Activated B cell treated with CpG ODN at 0.5 μM for 24 hours (primary cell): Measurements from ENCODE around the gene TMEM8B. TPM values are rescaled to one million over a fixed set of nuclear protein-coding genes. Genes with fewer than 3 reads are reported as not detected.
"Not testable (repeated sequence)": the region's sequence is repeated elsewhere in the genome, so short reads cannot be mapped to it uniquely, and the experiment has no call there.

Experiments used
- ATAC-seq: fragments of 200-7000 bp; cut with Tn5 transposase; one replicate; pipeline ENCODE4 v1.10.0; 2021; ENCODE audit warnings: low read depth, mild to moderate bottlenecking, moderate library complexity
- CTCF ChIA-PET: fragments of 350-600 bp; sonication (Branson Sonifier 250); formaldehyde crosslinking; loops from one replicate; lab custom pipeline; 2021; ENCODE audit warnings: antibody characterized with exemption; lab: Charles Lee
- POLR2A ChIA-PET: fragments of 350-600 bp; sonication (Branson Sonifier 250); formaldehyde crosslinking; loops from one replicate; lab custom pipeline; 2021; ENCODE audit warnings: antibody characterized with exemption; lab: Charles Lee
- DNase-seq: peaks from one replicate; pipeline ENCODE4 v3.0.0; 2022
- H3K27ac Mint-ChIP-seq: one replicate; pipeline ENCODE4 v1.8.0; 2020; ENCODE audit warnings: mixed read lengths
- H3K27me3 Mint-ChIP-seq: one replicate; pipeline ENCODE4 v1.8.0; 2021; ENCODE audit warnings: mixed read lengths
- H3K36me3 Mint-ChIP-seq: one replicate; pipeline ENCODE4 v1.8.0; 2021; ENCODE audit warnings: low read depth, mixed read lengths
- H3K4me1 Mint-ChIP-seq: one replicate; pipeline ENCODE4 v1.8.0; 2021; ENCODE audit warnings: mixed read lengths
- H3K4me3 Mint-ChIP-seq: one replicate; pipeline ENCODE4 v1.8.0; 2020; ENCODE audit warnings: mild to moderate bottlenecking, mixed read lengths
- H3K9me3 Mint-ChIP-seq: one replicate; pipeline ENCODE4 v1.8.0; 2020; ENCODE audit warnings: mixed read lengths
- CTCF ChIP-seq: fragments of 200-600 bp; IDR thresholded peaks from one replicate; pipeline ENCODE4 v1.8.0; 2022; ENCODE audit warnings: antibody characterized with exemption, mild to moderate bottlenecking
- intact Hi-C: fragments of 100-400 bp; cut with micrococcal nuclease; formaldehyde crosslinking; loops from one replicate; pipeline ENCODE4 v1.15.1; 2024
- total RNA-seq: library from RNA; stranded (reverse); gene quantifications from 2 replicates; pipeline ENCODE4 v1.2.3, GENCODE V29; 2022

The TMEM8B gene
- total RNA-seq, 1 donor from 2014 or later, result 8.0 TPM

- Mint-ChIP-seq H3K4me3 (no peak overlapping the region), H3K27me3 (peaks cover 30% of the 10 kb centered on the region), H3K9me3 (no peaks in the 10 kb centered on the region), H3K27ac (no peak overlapping the region), H3K4me1 (no peaks in the 10 kb centered on the region), H3K36me3 (no peaks in the 10 kb centered on the region)
- DNase-seq (no peak), ATAC-seq (no peak)
- no peak for TF ChIP-seq CTCF
- CTCF ChIA-PET, result interaction anchor here (0.8 to 1.3 kb wide), 2 partner anchors 9 to 101 kb away, joined by 3 to 4 read pairs; no protein-coding TSS in a partner anchor
- POLR2A ChIA-PET, result no interaction called here
- intact Hi-C loops, result no loop called here
Observed at GRCh38 chr9:35891646-35892045, 62.6 kb downstream of the TMEM8B start.

DNA sequence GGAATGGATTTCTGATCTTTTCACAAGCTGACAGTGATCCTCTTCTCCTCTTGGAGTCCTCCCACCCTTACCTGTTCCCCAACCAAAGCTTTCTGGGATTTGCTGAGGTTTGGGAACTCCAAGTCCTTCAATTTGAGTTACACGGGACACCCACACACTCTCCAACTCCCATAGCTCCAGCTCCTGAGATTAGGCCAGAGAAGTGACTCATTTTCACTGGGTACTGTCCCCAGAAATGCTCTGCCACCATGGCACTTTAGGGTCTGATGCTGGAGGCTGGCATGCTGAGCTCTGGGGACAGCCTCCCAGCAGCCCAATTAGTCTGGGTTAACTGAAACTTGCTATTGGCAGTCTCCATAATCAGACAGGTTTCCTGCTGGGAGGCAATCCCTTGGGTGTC is 63.0 kb downstream of the TMEM8B start:
- CTCF ChIA-PET, result no interaction called here
- Mint-ChIP-seq H3K4me3 (no peak overlapping the region), H3K4me1 (no peaks in the 10 kb centered on the region), H3K27me3 (peaks cover 30% of the 10 kb centered on the region), H3K27ac (no peak overlapping the region), H3K9me3 (no peaks in the 10 kb centered on the region), H3K36me3 (no peaks in the 10 kb centered on the region)
- DNase-seq (no peak), ATAC-seq (no peak)
- TF ChIP-seq CTCF, result no peak
- POLR2A ChIA-PET, result no interaction called here
- intact Hi-C loops, result no loop called here

GRCh38 chr9:35896570-35896969 is 67.5 kb downstream of the TMEM8B start:
- DNase-seq (no peak), ATAC-seq (no peak)
- CTCF ChIA-PET, result no interaction called here
- H3K27ac Mint-ChIP-seq, result no peak overlapping the region
- H3K36me3 Mint-ChIP-seq, result no peaks in the 10 kb centered on the region
- no peak overlapping the region for H3K4me3 Mint-ChIP-seq
- no peak for TF ChIP-seq CTCF
- H3K27me3 Mint-ChIP-seq, result peaks cover 40% of the 10 kb centered on the region
- intact Hi-C loops, result no loop called here
- H3K4me1 Mint-ChIP-seq, result no peaks in the 10 kb centered on the region
- POLR2A ChIA-PET, result interaction anchor here (0.5 kb wide), 1 partner anchor 876 kb away, joined by 4 read pairs; no protein-coding TSS in a partner anchor
- H3K9me3 Mint-ChIP-seq, result no peaks in the 10 kb centered on the region

DNA sequence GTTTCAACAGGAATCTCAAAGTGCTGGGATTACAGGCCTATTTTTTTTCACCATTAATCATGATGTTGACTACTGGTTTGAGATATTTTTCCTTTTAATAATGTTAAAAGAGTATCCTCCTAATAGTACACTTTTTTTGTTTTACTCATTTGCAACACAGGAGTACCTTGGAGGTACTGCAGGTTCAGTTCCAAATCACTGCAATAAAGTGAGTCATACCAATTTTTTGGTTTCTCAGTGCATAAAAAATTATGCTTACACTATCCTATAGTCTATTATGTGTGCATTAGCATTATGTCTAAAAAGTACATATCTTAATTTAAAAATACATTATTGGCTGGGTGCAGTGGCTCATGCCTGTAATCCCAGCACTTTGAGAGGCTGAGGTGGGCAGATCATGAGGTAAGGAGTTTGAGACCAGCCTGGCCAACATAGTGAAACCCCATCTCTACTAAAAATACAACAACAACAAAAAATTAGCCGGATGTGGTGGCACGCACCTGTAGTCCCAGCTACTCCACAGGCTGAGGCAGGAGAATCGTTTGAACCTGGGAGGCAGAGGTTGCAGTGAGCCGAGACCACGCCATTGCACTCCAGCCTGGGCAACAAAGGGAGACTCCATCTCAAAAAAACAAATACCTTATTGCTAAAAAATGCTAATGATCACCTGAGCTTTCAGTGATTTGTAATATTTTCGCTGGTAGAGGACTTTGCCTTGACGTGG is 68.5 kb downstream of the TMEM8B start:
- H3K9me3 Mint-ChIP-seq, DNase-seq, H3K27ac Mint-ChIP-seq, H3K4me1 Mint-ChIP-seq, intact Hi-C loops, ATAC-seq, H3K36me3 Mint-ChIP-seq, H3K4me3 Mint-ChIP-seq: not testable (repeated sequence)
- POLR2A ChIA-PET, result interaction anchor here (0.5 kb wide), 1 partner anchor 877 kb away, joined by 4 read pairs; no protein-coding TSS in a partner anchor
- CTCF ChIA-PET, result interaction anchor here (0.7 kb wide), 1 partner anchor 107 kb away, joined by 3 read pairs; no protein-coding TSS in a partner anchor
- H3K27me3 Mint-ChIP-seq, result peaks cover 37% of the 10 kb centered on the region

DNA sequence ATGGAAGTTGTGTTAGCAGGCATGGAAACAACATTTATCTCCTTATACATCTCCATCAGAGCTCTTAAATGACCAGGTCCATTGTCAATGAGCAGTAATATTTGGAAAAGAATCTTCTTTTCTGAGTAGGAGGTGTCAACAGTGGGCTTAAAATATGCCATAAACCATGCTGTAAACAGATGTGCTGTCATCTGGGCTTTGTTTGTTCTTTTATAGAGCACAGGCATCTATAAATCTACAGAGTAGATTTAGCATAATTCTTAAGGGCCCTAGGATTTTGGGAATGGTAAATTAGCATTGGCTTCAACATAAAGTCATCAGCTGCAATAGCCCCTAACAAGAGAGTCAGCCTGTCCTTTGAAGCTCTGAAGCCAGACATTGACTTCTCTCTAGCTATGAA is 69.3 kb downstream of the TMEM8B start:
- no peak overlapping the region for H3K27ac Mint-ChIP-seq
- POLR2A ChIA-PET, result interaction anchor here (0.5 kb wide), 1 partner anchor 1727 kb away, joined by 8 read pairs; no protein-coding TSS in a partner anchor
- DNase-seq (no peak), ATAC-seq (no peak)
- no peak for TF ChIP-seq CTCF
- no peaks in the 10 kb centered on the region for H3K4me1 Mint-ChIP-seq
- no peaks in the 10 kb centered on the region for H3K9me3 Mint-ChIP-seq
- no peaks in the 10 kb centered on the region for H3K36me3 Mint-ChIP-seq
- H3K27me3 Mint-ChIP-seq, result peaks cover 43% of the 10 kb centered on the region
- intact Hi-C loops, result no loop called here
- H3K4me3 Mint-ChIP-seq, result no peak overlapping the region
- CTCF ChIA-PET, result interaction anchor here (0.6 to 0.7 kb wide), 3 partner anchors 47 to 108 kb away, joined by 3 to 4 read pairs (median 3); no protein-coding TSS in a partner anchor
